ENCODE data around the gene SCD5.
A peak's percentile ranks its signal among the peaks of the same experiment; 100 is the strongest.

The SCD5 gene

DNA sequence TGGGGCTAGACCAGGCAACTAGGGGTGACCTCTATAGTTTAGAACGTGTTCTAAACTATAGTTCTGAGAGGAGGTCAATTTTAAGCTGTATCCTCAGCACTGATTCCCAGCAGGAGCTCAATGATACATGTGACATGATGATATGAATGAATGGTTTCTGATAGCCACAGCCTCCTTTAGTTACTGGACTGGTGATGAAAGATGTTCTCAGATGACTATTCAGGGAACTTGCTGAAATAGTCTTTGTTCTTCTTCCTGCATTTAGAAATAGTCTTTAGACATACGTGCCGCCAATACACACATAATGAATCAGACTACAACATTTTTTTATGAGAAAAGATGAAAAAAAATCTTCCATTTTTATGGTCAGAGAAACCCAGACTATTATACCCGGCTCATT lies 120.5 kb downstream of the SCD5 start:
- H3K4me1 ChIP-seq: peaks cover 20% of the 10 kb centered on the region
- TF ChIP-seq Cebpa-rat (IDR thresholded peaks at IDR 0.05): no peak
- no peak overlapping the region for H3K4me3 ChIP-seq
- H3K9ac ChIP-seq: no peak overlapping the region
- no peaks in the 10 kb centered on the region for H3K9me3 ChIP-seq
- H3K27ac ChIP-seq: no peak overlapping the region
- H4K20me1 ChIP-seq: no peaks in the 10 kb centered on the region
- no peaks in the 10 kb centered on the region for H3K27me3 ChIP-seq
- H3K36me3 ChIP-seq: peaks cover 30% of the 10 kb centered on the region
- no peak overlapping the region for H3K4me2 ChIP-seq

DNA sequence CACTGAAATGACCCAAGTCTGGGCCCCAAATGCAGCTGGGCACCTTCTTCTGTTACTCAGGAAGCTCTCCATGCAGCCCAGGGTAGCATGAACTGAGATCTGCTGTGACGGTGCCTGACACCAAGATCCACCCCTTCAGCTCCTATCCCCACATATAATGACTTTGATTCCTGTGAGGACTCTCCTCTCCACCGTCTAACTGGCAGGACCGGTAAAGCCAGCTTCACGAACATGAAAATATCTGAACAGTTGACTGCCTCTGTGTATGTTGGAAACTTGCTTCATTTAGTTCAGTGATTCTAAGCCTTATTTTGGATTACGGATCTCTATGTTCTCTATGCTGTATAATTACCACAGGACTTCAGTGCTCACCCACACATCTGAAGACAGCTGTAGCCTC lies 121.3 kb downstream of the SCD5 start:
- H3K36me3 ChIP-seq: peaks cover 30% of the 10 kb centered on the region
- H3K27me3 ChIP-seq: no peaks in the 10 kb centered on the region
- H3K27ac ChIP-seq: no peak overlapping the region
- H3K9ac ChIP-seq: no peak overlapping the region
- no peak for TF ChIP-seq Cebpa-rat (IDR thresholded peaks at IDR 0.05)
- peaks cover 20% of the 10 kb centered on the region for H3K4me1 ChIP-seq
- H3K4me2 ChIP-seq: no peak overlapping the region
- no peaks in the 10 kb centered on the region for H3K9me3 ChIP-seq
- H3K4me3 ChIP-seq: no peak overlapping the region
- H4K20me1 ChIP-seq: no peaks in the 10 kb centered on the region

DNA sequence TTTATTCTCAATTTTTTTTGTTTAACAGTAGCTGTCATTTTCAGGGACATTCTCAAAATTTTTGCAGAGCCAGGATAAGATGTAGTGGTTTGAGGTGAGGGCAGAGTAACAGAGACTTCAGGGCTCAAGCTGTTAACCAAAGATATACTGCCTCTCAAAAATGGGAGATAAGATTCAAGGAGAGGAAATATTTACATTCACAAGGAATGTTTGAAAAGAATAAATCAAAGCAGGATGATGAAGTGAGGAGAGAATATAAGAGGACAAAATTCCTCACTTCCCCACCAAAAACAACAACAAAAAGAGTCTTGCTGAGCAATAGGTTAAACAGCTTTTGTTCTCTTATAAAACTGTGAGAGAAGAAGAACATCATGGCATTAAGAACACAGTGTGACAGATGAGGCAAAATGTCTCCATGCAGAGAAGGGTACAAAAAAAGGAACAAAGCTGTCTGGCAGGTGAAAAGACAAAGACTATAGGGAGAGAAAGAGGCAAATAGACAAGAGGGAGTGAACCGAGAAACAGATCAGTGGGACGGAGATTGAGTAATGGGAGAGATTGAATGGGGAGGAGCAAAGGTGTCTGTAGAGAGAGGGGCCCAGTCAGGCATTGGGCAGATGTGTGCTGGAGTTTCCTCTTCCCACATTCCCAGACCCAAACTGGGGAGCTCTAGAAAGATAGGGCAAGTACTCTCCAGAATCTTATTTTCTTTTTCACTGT lies 130.7 kb downstream of the SCD5 start:
- Histone ChIP-seq H3K4me1 (no peaks in the 10 kb centered on the region), H3K4me2 (no peak overlapping the region), H3K9ac (no peak overlapping the region), H3K27ac (no peak overlapping the region), H4K20me1 (no peaks in the 10 kb centered on the region), H3K36me3 (peaks cover 8% of the 10 kb centered on the region; the same call in 1 of the 2 replicates), H3K4me3 (no peak overlapping the region), H3K27me3 (no peaks in the 10 kb centered on the region), H3K9me3 (peaks cover 9% of the 10 kb centered on the region)
- no peak for TF ChIP-seq Cebpa-rat (IDR thresholded peaks at IDR 0.05)

DNA sequence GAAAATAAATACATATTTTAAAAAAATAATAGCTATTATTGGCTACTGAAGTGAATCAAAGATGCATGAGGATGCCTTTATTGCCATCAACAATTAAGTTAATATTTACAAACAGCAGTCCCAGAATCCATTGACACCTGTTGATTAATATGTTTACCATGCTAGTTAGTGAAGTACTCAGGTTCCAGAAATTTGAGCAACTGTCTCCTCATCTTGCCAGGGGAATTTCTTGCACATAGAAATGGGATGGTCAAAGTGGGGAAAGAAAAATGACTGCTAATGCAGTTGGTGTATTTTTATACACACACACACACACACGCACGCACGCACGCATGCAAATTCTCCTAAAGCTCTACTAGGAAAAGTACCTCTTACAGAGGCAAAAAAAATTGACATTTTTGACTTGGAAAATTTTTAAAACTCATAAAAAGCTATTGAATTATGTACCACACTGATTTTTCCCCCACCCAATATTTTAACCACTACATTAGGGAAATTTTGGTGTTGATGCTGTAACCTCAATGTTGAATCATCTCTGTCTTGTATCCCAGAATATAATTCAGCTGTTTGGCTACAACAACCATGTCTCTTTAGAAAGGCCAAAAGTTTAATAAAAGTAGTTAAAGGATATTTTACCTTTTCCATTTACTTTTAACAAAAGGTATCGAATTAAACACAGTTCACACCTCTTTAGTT lies 131.5 kb downstream of the SCD5 start:
- no peak overlapping the region for H3K4me3 ChIP-seq
- peaks cover 8% of the 10 kb centered on the region; the same call in 1 of the 2 replicates for H3K36me3 ChIP-seq
- peaks cover 9% of the 10 kb centered on the region for H3K9me3 ChIP-seq
- no peaks in the 10 kb centered on the region for H3K4me1 ChIP-seq
- H3K9ac ChIP-seq: no peak overlapping the region
- no peak for TF ChIP-seq Cebpa-rat (IDR thresholded peaks at IDR 0.05)
- H4K20me1 ChIP-seq: no peaks in the 10 kb centered on the region
- H3K27ac ChIP-seq: no peak overlapping the region
- H3K27me3 ChIP-seq: no peaks in the 10 kb centered on the region
- H3K4me2 ChIP-seq: no peak overlapping the region

DNA sequence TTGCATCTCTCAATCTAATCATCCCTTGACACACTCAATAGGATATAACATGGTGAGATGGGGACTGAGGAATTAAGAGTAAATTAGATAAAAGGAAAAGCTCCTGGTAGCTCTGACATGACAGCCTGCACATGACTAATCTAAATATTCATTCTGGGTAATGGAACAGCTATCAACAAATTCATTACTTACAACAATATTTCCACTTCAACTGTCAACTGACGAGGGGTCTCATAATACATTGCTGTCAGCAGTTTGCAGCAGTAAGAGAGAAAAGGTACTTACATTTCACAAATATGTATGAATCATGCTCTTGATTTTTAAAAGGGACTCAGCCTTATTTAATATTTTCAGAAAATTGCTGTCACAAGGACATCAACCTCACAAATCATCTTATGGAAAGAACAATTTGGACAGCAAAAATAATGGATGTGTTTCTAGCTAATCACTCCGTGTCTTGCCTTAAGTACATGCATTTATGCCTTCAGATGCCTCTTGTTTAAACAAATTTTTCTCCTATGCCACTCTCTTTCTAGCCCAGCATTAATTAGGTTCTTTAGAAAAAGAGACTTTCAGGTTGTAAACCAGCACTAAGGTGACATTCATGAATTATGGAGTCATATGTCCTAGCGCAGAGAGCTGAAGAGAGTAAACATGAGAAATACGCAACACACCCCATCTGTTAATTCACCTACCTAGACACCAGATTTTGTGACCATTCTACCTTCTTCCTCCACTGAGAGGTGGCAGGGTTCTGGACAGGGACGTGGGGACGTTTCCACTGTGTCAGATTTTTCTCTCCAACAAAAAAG lies 137.2 kb downstream of the SCD5 start:
- Histone ChIP-seq H3K27me3 (no peaks in the 10 kb centered on the region), H3K27ac (no peak overlapping the region), H3K4me1 (no peaks in the 10 kb centered on the region), H3K36me3 (no peaks in the 10 kb centered on the region), H3K4me2 (no peak overlapping the region), H3K4me3 (no peak overlapping the region), H3K9me3 (no peaks in the 10 kb centered on the region), H4K20me1 (no peaks in the 10 kb centered on the region), H3K9ac (no peak overlapping the region)
- TF ChIP-seq Cebpa-rat (IDR thresholded peaks at IDR 0.05): no peak

DNA sequence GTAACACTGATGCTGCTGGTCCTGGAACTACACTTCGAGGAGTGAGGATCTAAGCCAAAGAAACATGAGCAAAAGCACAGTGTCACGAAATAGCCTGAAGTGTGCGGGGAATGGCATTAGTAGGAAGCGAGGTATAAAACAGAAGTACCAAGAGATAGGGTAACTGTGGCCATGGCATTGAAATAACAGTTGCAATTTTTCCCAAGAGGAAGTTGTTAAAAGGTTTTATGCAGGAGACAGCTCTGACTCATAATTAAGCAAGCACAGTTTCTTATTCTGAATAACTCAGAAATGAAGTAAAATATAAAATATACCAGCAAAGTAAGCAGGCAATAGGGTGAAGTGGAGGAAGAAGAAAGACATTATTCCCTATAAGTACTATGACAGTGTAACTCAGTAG lies 146.5 kb downstream of the SCD5 start:
- Histone ChIP-seq H3K9me3 (no peaks in the 10 kb centered on the region), H3K4me1 (no peaks in the 10 kb centered on the region), H3K36me3 (peaks cover 23% of the 10 kb centered on the region), H3K27me3 (no peaks in the 10 kb centered on the region), H3K4me3 (no peak overlapping the region), H3K4me2 (no peak overlapping the region), H4K20me1 (no peaks in the 10 kb centered on the region), H3K9ac (no peak overlapping the region), H3K27ac (no peak overlapping the region)
- TF ChIP-seq Cebpa-rat (IDR thresholded peaks at IDR 0.05): no peak

DNA sequence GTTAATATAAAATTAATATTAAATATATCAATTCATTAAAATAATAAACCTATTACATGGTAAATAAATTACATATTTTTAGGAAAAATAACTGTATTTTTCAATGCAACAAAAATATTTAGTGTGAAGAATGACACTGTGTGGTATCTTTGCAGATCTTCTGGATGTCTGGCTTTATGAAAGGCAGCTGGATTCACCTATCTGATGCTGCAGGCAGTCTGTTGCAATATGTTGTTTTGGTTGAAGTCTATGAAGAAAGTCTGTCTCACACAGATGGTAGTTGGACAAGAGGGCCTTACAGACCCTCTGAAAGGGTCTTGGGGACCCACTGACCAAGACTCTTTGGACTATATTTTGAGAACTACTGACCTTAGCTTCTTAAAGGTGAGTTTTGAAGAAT lies 147.7 kb downstream of the SCD5 start:
- Histone ChIP-seq H3K27me3 (no peaks in the 10 kb centered on the region), H4K20me1 (no peaks in the 10 kb centered on the region), H3K4me3 (no peak overlapping the region), H3K27ac (no peak overlapping the region), H3K9ac (no peak overlapping the region), H3K36me3 (peaks cover 23% of the 10 kb centered on the region), H3K9me3 (no peaks in the 10 kb centered on the region), H3K4me2 (no peak overlapping the region), H3K4me1 (peaks cover 6% of the 10 kb centered on the region)
- no peak for TF ChIP-seq Cebpa-rat (IDR thresholded peaks at IDR 0.05)

DNA sequence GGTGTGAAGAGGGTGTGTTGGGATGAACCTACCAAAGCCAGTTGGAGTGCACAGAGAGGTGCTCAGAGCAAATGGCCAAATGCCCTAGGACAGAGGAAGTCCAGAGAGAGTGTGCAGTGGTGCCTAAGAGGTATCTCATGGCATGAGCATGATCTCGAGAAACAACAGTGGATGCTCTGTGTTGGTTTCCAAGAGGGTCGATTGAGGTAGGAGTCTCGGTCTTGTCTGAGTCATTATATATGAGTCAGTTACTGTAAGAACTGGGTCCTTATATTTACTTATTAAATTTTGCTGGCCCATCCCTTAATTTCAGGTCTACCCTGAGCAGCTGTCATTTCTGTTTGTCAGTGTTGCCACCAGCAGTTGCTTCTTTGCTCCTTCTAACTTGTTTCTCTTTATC lies 150.2 kb downstream of the SCD5 start:
- H3K4me2 ChIP-seq: no peak overlapping the region
- H4K20me1 ChIP-seq: no peaks in the 10 kb centered on the region
- peaks cover 9% of the 10 kb centered on the region for H3K4me1 ChIP-seq
- no peak overlapping the region for H3K9ac ChIP-seq
- no peaks in the 10 kb centered on the region for H3K27me3 ChIP-seq
- TF ChIP-seq Cebpa-rat (IDR thresholded peaks at IDR 0.05): no peak
- peaks cover 23% of the 10 kb centered on the region for H3K36me3 ChIP-seq
- no peak overlapping the region for H3K4me3 ChIP-seq
- no peaks in the 10 kb centered on the region for H3K9me3 ChIP-seq
- H3K27ac ChIP-seq: no peak overlapping the region

DNA sequence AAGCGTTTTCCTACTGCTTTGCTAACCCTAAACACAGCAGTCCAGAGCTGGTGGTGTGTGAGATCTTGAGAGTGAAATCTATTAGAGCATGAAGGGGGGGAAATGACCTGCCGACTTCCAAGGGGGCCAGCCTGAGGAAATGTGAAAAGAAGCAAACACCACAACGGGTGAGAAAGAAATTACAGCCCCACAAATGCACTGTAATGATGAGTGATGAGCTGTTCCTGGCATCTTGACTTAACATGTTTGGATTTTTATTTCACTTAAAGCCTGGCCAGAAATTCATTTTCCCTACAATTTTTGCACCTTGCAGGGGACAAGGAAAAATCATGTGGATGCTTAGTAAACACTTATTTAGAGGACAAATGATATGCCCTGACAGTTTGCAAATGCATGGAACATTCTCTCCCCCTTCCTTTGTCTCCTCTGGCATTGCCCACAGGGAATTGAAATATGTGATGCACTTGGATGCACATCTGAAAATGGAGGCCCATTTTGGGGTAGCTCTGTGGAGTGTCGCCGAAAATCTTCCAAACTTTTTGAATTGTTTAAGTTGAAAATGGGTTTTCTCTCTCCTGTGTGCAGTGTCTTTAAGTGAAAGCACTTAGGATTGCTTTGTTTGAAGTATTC lies 152.5 kb downstream of the SCD5 start:
- H3K4me1 ChIP-seq: peaks cover 13% of the 10 kb centered on the region
- peak overlapping the region; percentile 11; the same call in 1 of the 2 replicates for H3K4me2 ChIP-seq
- H3K4me3 ChIP-seq: no peak overlapping the region
- H3K27ac ChIP-seq: no peak overlapping the region
- no peaks in the 10 kb centered on the region for H3K27me3 ChIP-seq
- H3K36me3 ChIP-seq: peaks cover 21% of the 10 kb centered on the region
- H3K9ac ChIP-seq: no peak overlapping the region
- TF ChIP-seq Cebpa-rat (IDR thresholded peaks at IDR 0.05): no peak
- H3K9me3 ChIP-seq: no peaks in the 10 kb centered on the region
- H4K20me1 ChIP-seq: no peaks in the 10 kb centered on the region
